ENCODE data around the gene SLC8B1.

The SLC8B1 gene

DNA sequence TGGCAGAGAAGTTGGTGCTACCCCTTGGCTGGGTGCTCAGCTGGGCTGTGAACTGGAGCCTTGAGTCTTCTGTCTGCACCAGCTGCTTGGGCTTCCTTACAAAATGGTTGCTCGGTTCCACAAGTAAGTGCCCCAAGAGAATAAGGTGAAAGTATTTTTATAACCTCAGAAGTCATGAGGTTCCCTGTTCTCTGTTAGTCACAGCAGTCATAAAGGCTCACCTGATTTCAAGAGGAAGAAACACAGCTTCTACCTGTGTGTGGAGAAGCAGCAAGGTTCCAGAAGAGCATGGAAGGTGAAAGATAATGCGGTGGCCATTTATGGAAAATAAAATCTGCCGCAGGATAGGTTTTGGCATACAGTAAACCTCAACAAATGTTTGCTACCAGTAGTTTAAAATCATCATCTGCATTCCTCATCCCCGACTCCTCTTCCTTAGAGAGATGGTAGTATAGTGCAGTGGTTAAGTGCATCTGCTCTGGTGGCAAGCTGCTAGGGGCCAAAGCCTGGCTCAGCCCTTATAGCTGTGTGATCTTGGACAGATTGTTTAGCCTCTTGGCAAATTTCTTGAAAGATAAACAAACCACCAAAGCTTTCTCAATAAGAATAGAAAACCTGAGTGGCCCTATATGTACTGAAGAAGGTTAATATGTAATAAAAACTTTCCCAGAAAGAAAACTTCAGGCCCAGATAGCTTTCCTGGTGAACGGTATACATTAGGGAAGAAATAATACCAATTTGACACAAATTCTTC lies 81.2 kb downstream of the SLC8B1 start:
- H3K36me3 ChIP-seq (ENCODE audit: control insufficient read depth in 1 of 2, insufficient read depth in 2 of 2, low read length in 2 of 2), result peaks cover 2 to 10% of the 10 kb centered on the region in 2 experiments
- no peak overlapping the region for H4K91ac ChIP-seq (ENCODE audit: low read depth, low read length)
- no peak overlapping the region for H3K4ac ChIP-seq (ENCODE audit: low read depth, low read length)
- H2BK12ac ChIP-seq (ENCODE audit: low read length), result no peak overlapping the region
- no peak overlapping the region for H3K23ac ChIP-seq (ENCODE audit: low read length)
- H2AK5ac ChIP-seq (ENCODE audit: low read length), result no peak overlapping the region
- no peak overlapping the region for H2BK120ac ChIP-seq (ENCODE audit: insufficient read depth, low read length, poor library complexity)
- no peak overlapping the region for H3K14ac ChIP-seq (ENCODE audit: low read length)
- DNase-seq, result no peak
- no peak overlapping the region for H3K27ac ChIP-seq (ENCODE audit: low read depth, low read length)
- peaks cover 12 to 14% of the 10 kb centered on the region in 2 experiments for H3K4me1 ChIP-seq (ENCODE audit: control insufficient read depth in 1 of 2, insufficient read depth in 2 of 2, low read length in 2 of 2)
- peaks cover 4% of the 10 kb centered on the region for H3K79me2 ChIP-seq (ENCODE audit: control insufficient read depth, insufficient read depth, low read length, poor library complexity)
- H3K79me1 ChIP-seq (ENCODE audit: low read length), result peaks cover 15% of the 10 kb centered on the region
- no peak overlapping the region for H4K12ac ChIP-seq (ENCODE audit: low read depth, low read length)
- no peak overlapping the region for H3K4me3 ChIP-seq (ENCODE audit: low read depth, low read length)
- WGBS (ENCODE audit: extremely low coverage, insufficient coverage, insufficient read length), result no CpG with 5 or more reads among the region's 5 CpGs
- H2BK5ac ChIP-seq (ENCODE audit: low read depth, low read length, poor library complexity), result no peak overlapping the region
- H4K8ac ChIP-seq (ENCODE audit: low read depth, low read length), result no peak overlapping the region
- no peaks in the 10 kb centered on the region for H3K9me3 ChIP-seq (ENCODE audit: insufficient read depth, low read depth, low read length)
- no peak overlapping the region for H3K18ac ChIP-seq (ENCODE audit: low read length)
- H2AFZ ChIP-seq (ENCODE audit: insufficient read depth, low read length, poor library complexity), result no peak overlapping the region
- no peak overlapping the region for H3K9ac ChIP-seq (ENCODE audit: low read length)
- H3K4me2 ChIP-seq (ENCODE audit: low read length), result no peak overlapping the region
- H3K27me3 ChIP-seq (ENCODE audit: insufficient read depth, low read length), result no peaks in the 10 kb centered on the region

GRCh38 chr12:113252494-113252893 lies 82.4 kb downstream of the SLC8B1 start:
- H3K4ac ChIP-seq (ENCODE audit: low read depth, low read length), result no peak overlapping the region
- WGBS (ENCODE audit: extremely low coverage, insufficient coverage, insufficient read length), result no CpG with 5 or more reads among the region's 10 CpGs
- no peak for DNase-seq

GRCh38 chr12:113251404-113252070 lies 83.4 kb downstream of the SLC8B1 start:
- H3K23ac ChIP-seq (ENCODE audit: low read length), result no peak overlapping the region
- peaks cover 28 to 34% of the 10 kb centered on the region in 2 experiments for H3K4me1 ChIP-seq (ENCODE audit: control insufficient read depth in 1 of 2, insufficient read depth in 2 of 2, low read length in 2 of 2)
- H3K4me2 ChIP-seq (ENCODE audit: low read length), result no peak overlapping the region
- H3K9me3 ChIP-seq (ENCODE audit: insufficient read depth, low read depth, low read length), result no peaks in the 10 kb centered on the region
- no peak for DNase-seq
- peaks cover 30% of the 10 kb centered on the region for H3K79me1 ChIP-seq (ENCODE audit: low read length)
- no CpG with 5 or more reads among the region's 16 CpGs for WGBS (ENCODE audit: extremely low coverage, insufficient coverage, insufficient read length)
- peak overlapping the region; percentile 54 for H2BK5ac ChIP-seq (ENCODE audit: low read depth, low read length, poor library complexity)
- H4K91ac ChIP-seq (ENCODE audit: low read depth, low read length), result peak overlapping the region; percentile 86
- H3K27ac ChIP-seq (ENCODE audit: low read depth, low read length), result peak overlapping the region; percentile 67
- no peak overlapping the region for H3K4me3 ChIP-seq (ENCODE audit: low read depth, low read length)
- peak overlapping the region; percentile 16 for H3K4ac ChIP-seq (ENCODE audit: low read depth, low read length)
- H2AFZ ChIP-seq (ENCODE audit: insufficient read depth, low read length, poor library complexity), result no peak overlapping the region
- H4K8ac ChIP-seq (ENCODE audit: low read depth, low read length), result peak overlapping the region; percentile 57
- H3K9ac ChIP-seq (ENCODE audit: low read length), result no peak overlapping the region
- H3K27me3 ChIP-seq (ENCODE audit: insufficient read depth, low read length), result no peaks in the 10 kb centered on the region
- peaks cover 2 to 14% of the 10 kb centered on the region in 2 experiments for H3K36me3 ChIP-seq (ENCODE audit: control insufficient read depth in 1 of 2, insufficient read depth in 2 of 2, low read length in 2 of 2)
- H4K12ac ChIP-seq (ENCODE audit: low read depth, low read length), result no peak overlapping the region
- peak overlapping the region; percentile 77 for H2BK120ac ChIP-seq (ENCODE audit: insufficient read depth, low read length, poor library complexity)
- peak overlapping the region; percentile 51 for H3K14ac ChIP-seq (ENCODE audit: low read length)
- peaks cover 12% of the 10 kb centered on the region for H3K79me2 ChIP-seq (ENCODE audit: control insufficient read depth, insufficient read depth, low read length, poor library complexity)
- H2BK12ac ChIP-seq (ENCODE audit: low read length), result peak overlapping the region; percentile 34
- H3K18ac ChIP-seq (ENCODE audit: low read length), result peak overlapping the region; percentile 79
- peak overlapping the region; percentile 25 for H2AK5ac ChIP-seq (ENCODE audit: low read length)

More at GRCh38 chr12:113252494-113252893, 82.4 kb downstream of the SLC8B1 start:
- H3K9ac ChIP-seq (ENCODE audit: low read length), result no peak overlapping the region
- H3K4me3 ChIP-seq (ENCODE audit: low read depth, low read length), result no peak overlapping the region
- no peak overlapping the region for H4K12ac ChIP-seq (ENCODE audit: low read depth, low read length)
- H3K18ac ChIP-seq (ENCODE audit: low read length), result peak overlapping the region; percentile 73
- H3K14ac ChIP-seq (ENCODE audit: low read length), result peak overlapping the region; percentile 27
- H4K91ac ChIP-seq (ENCODE audit: low read depth, low read length), result peak overlapping the region; percentile 86
- H3K27ac ChIP-seq (ENCODE audit: low read depth, low read length), result peak overlapping the region; percentile 45
- H3K23ac ChIP-seq (ENCODE audit: low read length), result no peak overlapping the region
- H2BK12ac ChIP-seq (ENCODE audit: low read length), result peak overlapping the region; percentile 68
- H2BK120ac ChIP-seq (ENCODE audit: insufficient read depth, low read length, poor library complexity), result peak overlapping the region; percentile 77
- no peak overlapping the region for H2AFZ ChIP-seq (ENCODE audit: insufficient read depth, low read length, poor library complexity)
- peak overlapping the region; percentile 75 for H2AK5ac ChIP-seq (ENCODE audit: low read length)
- peak overlapping the region; percentile 57 for H4K8ac ChIP-seq (ENCODE audit: low read depth, low read length)
- peaks cover 20% of the 10 kb centered on the region for H3K79me1 ChIP-seq (ENCODE audit: low read length)
- H3K4me1 ChIP-seq (ENCODE audit: control insufficient read depth in 1 of 2, insufficient read depth in 2 of 2, low read length in 2 of 2), result peaks cover 19 to 25% of the 10 kb centered on the region in 2 experiments
- H3K4me2 ChIP-seq (ENCODE audit: low read length), result no peak overlapping the region
- peak overlapping the region; percentile 54 for H2BK5ac ChIP-seq (ENCODE audit: low read depth, low read length, poor library complexity)
- peaks cover 6% of the 10 kb centered on the region for H3K79me2 ChIP-seq (ENCODE audit: control insufficient read depth, insufficient read depth, low read length, poor library complexity)
- peaks cover 2 to 10% of the 10 kb centered on the region in 2 experiments for H3K36me3 ChIP-seq (ENCODE audit: control insufficient read depth in 1 of 2, insufficient read depth in 2 of 2, low read length in 2 of 2)
- no peaks in the 10 kb centered on the region for H3K27me3 ChIP-seq (ENCODE audit: insufficient read depth, low read length)
- H3K9me3 ChIP-seq (ENCODE audit: insufficient read depth, low read depth, low read length), result no peaks in the 10 kb centered on the region

DNA sequence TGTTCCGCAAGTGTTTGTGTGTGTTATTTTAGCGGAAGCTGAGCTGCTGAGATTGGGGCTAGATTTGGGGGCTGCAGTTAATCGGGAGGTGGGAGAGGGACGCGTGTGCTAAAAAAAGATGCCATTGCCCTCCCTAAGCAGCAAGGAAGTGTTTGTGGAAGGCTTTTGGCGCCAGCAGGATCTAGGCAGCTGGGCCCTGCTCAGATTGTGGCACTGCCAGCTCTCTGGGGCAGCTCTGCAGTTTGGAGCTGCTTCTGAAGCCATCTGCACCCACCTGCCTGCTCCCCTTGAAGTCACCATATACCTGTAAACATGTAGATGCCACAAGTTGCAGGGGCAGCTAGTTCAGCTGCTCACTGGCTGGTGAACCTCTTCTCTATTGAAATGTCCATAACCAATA lies 84.9 kb downstream of the SLC8B1 start:
- Histone ChIP-seq H3K36me3 (ENCODE audit: control insufficient read depth in 1 of 2, insufficient read depth in 2 of 2, low read length in 2 of 2) (peaks cover 2 to 14% of the 10 kb centered on the region in 2 experiments), H3K4ac (ENCODE audit: low read depth, low read length) (no peak overlapping the region), H2BK5ac (ENCODE audit: low read depth, low read length, poor library complexity) (no peak overlapping the region), H3K27ac (ENCODE audit: low read depth, low read length) (no peak overlapping the region), H2BK120ac (ENCODE audit: insufficient read depth, low read length, poor library complexity) (no peak overlapping the region), H2AK5ac (ENCODE audit: low read length) (peak overlapping the region; percentile 4), H2BK12ac (ENCODE audit: low read length) (peak overlapping the region; percentile 2), H3K4me3 (ENCODE audit: low read depth, low read length) (no peak overlapping the region), H3K4me2 (ENCODE audit: low read length) (no peak overlapping the region), H4K8ac (ENCODE audit: low read depth, low read length) (no peak overlapping the region), H3K14ac (ENCODE audit: low read length) (no peak overlapping the region), H3K9ac (ENCODE audit: low read length) (no peak overlapping the region), H4K12ac (ENCODE audit: low read depth, low read length) (no peak overlapping the region), H3K79me1 (ENCODE audit: low read length) (peaks cover 39% of the 10 kb centered on the region), H3K18ac (ENCODE audit: low read length) (peak overlapping the region; percentile 21), H3K79me2 (ENCODE audit: control insufficient read depth, insufficient read depth, low read length, poor library complexity) (peaks cover 14% of the 10 kb centered on the region), H2AFZ (ENCODE audit: insufficient read depth, low read length, poor library complexity) (no peak overlapping the region), H3K4me1 (ENCODE audit: control insufficient read depth in 1 of 2, insufficient read depth in 2 of 2, low read length in 2 of 2) (peaks cover 35 to 40% of the 10 kb centered on the region in 2 experiments), H4K91ac (ENCODE audit: low read depth, low read length) (peak overlapping the region; percentile 31), H3K9me3 (ENCODE audit: insufficient read depth, low read depth, low read length) (no peaks in the 10 kb centered on the region), H3K23ac (ENCODE audit: low read length) (no peak overlapping the region), H3K27me3 (ENCODE audit: insufficient read depth, low read length) (no peaks in the 10 kb centered on the region)
- WGBS (ENCODE audit: extremely low coverage, insufficient coverage, insufficient read length), result no CpG with 5 or more reads among the region's 6 CpGs
- no peak for DNase-seq

Data from trophoblast cell (in vitro differentiated cells and primary cell).